Neural crest cell (in vitro differentiated cells): ENCODE results near the gene GPBP1. TPM values are rescaled to one million over a fixed set of nuclear protein-coding genes. Genes with fewer than 3 reads are reported as not detected.
"Not testable (repeated sequence)": the region's sequence is repeated elsewhere in the genome, so short reads cannot be mapped to it uniquely, and the experiment has no call there.

Experiments
- DNase-seq: peaks from one replicate; pipeline ENCODE4 v3.0.0; 2021; ENCODE audit warnings: low read depth, mixed read lengths, low spot score
- H3K27ac Mint-ChIP-seq: one replicate; pipeline ENCODE4 v1.8.0; 2021; ENCODE audit warnings: mild to moderate bottlenecking, mixed read lengths; ENCODE audit not compliant: unreplicated experiment
- H3K27me3 Mint-ChIP-seq: 2 replicates; pipeline ENCODE4 v1.8.0; 2021; ENCODE audit warnings: low read depth, mild to moderate bottlenecking, mixed read lengths
- H3K36me3 Mint-ChIP-seq: 2 replicates; pipeline ENCODE4 v1.8.0; 2021; ENCODE audit warnings: low read depth, mild to moderate bottlenecking, mixed read lengths
- H3K4me1 Mint-ChIP-seq: 2 replicates; pipeline ENCODE4 v1.8.0; 2021; ENCODE audit warnings: mixed read lengths
- H3K4me3 Mint-ChIP-seq: one replicate; pipeline ENCODE4 v1.8.0; 2021; ENCODE audit warnings: mild to moderate bottlenecking, mixed read lengths
- H3K9me3 Mint-ChIP-seq: 2 replicates; pipeline ENCODE4 v1.8.0; 2021; ENCODE audit warnings: mixed read lengths
- total RNA-seq: library from RNA; stranded (reverse); gene quantifications from 2 replicates; pipeline ENCODE4 v1.2.1, GENCODE V29; 2021
- TF ChIP-seq, protein P1 (sequence below): fragments of 200-600 bp; sonication (generic); conservative IDR thresholded peaks from 2 replicates; pipeline ENCODE4 v1.5.0; 2021; ENCODE audit warnings: antibody characterized with exemption, mild to moderate bottlenecking

The GPBP1 gene
- total RNA-seq, 1 donor from 2014 or later, result 99.6 TPM

GRCh38 chr5:57302164-57302563 lies 128.3 kb downstream of the GPBP1 start:
- TF ChIP-seq, protein P1, sequence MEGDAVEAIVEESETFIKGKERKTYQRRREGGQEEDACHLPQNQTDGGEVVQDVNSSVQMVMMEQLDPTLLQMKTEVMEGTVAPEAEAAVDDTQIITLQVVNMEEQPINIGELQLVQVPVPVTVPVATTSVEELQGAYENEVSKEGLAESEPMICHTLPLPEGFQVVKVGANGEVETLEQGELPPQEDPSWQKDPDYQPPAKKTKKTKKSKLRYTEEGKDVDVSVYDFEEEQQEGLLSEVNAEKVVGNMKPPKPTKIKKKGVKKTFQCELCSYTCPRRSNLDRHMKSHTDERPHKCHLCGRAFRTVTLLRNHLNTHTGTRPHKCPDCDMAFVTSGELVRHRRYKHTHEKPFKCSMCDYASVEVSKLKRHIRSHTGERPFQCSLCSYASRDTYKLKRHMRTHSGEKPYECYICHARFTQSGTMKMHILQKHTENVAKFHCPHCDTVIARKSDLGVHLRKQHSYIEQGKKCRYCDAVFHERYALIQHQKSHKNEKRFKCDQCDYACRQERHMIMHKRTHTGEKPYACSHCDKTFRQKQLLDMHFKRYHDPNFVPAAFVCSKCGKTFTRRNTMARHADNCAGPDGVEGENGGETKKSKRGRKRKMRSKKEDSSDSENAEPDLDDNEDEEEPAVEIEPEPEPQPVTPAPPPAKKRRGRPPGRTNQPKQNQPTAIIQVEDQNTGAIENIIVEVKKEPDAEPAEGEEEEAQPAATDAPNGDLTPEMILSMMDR, result no peak
- peaks cover 8% of the 10 kb centered on the region for H3K9me3 Mint-ChIP-seq
- H3K27me3 Mint-ChIP-seq, result no peaks in the 10 kb centered on the region
- peaks cover 5% of the 10 kb centered on the region for H3K36me3 Mint-ChIP-seq
- H3K27ac Mint-ChIP-seq, result no peak overlapping the region
- H3K4me1 Mint-ChIP-seq, result peaks cover 26% of the 10 kb centered on the region
- H3K4me3 Mint-ChIP-seq, result no peak overlapping the region
- DNase-seq, result no peak

- peaks cover 26% of the 10 kb centered on the region for H3K4me1 Mint-ChIP-seq
- peaks cover 5% of the 10 kb centered on the region for H3K36me3 Mint-ChIP-seq
- TF ChIP-seq, protein P1, result no peak
- peaks cover 8% of the 10 kb centered on the region for H3K9me3 Mint-ChIP-seq
- H3K27me3 Mint-ChIP-seq, result no peaks in the 10 kb centered on the region
- DNase-seq, result no peak
- no peak overlapping the region for H3K27ac Mint-ChIP-seq
- no peak overlapping the region for H3K4me3 Mint-ChIP-seq
Measured at GRCh38 chr5:57302643-57303042, 128.8 kb downstream of the GPBP1 start.

DNA sequence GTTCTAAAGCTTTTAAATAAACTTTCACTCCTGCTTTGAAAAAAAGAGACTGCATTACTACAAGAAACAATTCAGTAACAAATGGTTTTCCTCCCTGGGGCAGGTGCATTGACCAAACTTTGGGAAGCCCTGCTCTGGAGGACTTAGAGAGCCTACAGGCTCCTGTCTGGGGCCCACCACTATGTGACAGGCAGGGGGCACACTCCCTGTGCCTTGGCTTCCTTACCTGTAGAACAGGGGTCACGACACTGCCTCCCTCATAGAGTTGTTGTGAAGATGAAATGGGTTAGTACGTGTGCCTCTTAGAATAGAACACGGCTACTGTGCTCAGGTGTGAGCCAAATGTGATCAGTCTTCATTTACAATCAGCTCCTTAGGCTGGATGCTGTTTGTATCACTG lies 130.1 kb downstream of the GPBP1 start:
- TF ChIP-seq, protein P1, result peak; percentile 23
- DNase-seq, result no peak
- peaks cover 13% of the 10 kb centered on the region for H3K36me3 Mint-ChIP-seq
- H3K4me3 Mint-ChIP-seq, result no peak overlapping the region
- H3K9me3 Mint-ChIP-seq, result peaks cover 14% of the 10 kb centered on the region
- H3K4me1 Mint-ChIP-seq, result peaks cover 22% of the 10 kb centered on the region
- H3K27me3 Mint-ChIP-seq, result no peaks in the 10 kb centered on the region
- H3K27ac Mint-ChIP-seq, result no peak overlapping the region

DNA sequence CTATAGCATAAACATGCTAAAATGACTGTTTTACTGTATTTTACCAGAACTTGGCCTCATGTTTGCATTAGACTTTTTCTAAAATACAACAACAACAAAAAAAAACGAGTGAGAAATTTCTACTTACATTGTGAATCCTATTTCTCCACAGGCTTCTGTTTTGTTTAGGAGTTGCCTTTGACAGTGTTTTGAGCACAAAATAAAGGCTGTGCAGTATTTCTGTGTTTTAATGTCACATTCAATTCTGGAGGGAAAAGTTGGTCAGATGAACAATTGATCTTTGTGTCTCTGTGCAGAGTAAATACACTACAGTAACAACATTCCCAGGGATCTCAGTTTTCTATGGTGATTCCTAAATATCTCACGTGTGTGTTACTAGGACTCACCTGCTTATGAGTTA lies 131.1 kb downstream of the GPBP1 start:
- no peak overlapping the region for H3K27ac Mint-ChIP-seq
- peaks cover 15% of the 10 kb centered on the region for H3K36me3 Mint-ChIP-seq
- no peak overlapping the region for H3K4me3 Mint-ChIP-seq
- DNase-seq, result no peak
- TF ChIP-seq, protein P1, result no peak
- H3K9me3 Mint-ChIP-seq, result peaks cover 16% of the 10 kb centered on the region
- H3K27me3 Mint-ChIP-seq, result no peaks in the 10 kb centered on the region
- H3K4me1 Mint-ChIP-seq, result peaks cover 15% of the 10 kb centered on the region

- peaks cover 17% of the 10 kb centered on the region for H3K9me3 Mint-ChIP-seq
- no peak overlapping the region for H3K27ac Mint-ChIP-seq
- H3K4me1 Mint-ChIP-seq, result peaks cover 15% of the 10 kb centered on the region
- H3K27me3 Mint-ChIP-seq, result no peaks in the 10 kb centered on the region
- DNase-seq, result no peak
- H3K36me3 Mint-ChIP-seq, result peaks cover 16% of the 10 kb centered on the region
- H3K4me3 Mint-ChIP-seq, result no peak overlapping the region
- TF ChIP-seq, protein P1, result no peak
Measured at GRCh38 chr5:57306359-57306758, 132.5 kb downstream of the GPBP1 start.

DNA sequence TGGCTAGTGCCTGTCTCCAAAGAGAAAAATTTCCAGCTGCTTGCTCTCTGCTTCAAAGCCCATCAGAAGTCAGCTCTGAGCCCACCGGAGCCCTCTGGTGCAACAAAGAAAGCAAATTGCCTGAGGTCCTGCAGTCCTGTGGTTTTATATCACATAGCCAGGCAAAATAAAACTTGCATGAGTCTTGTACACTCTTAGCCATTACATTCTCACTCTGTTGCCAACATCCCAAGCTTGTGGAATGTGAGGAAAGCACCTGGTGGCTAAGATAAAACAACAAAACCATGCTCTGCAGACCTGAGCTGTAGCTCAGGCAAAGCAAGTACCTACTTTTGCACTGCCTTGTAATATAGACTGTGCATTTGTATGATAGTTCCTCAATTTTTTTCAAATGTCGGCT lies 133.7 kb downstream of the GPBP1 start:
- no peak overlapping the region for H3K27ac Mint-ChIP-seq
- TF ChIP-seq, protein P1, result no peak
- no peaks in the 10 kb centered on the region for H3K27me3 Mint-ChIP-seq
- peaks cover 16% of the 10 kb centered on the region for H3K36me3 Mint-ChIP-seq
- H3K4me1 Mint-ChIP-seq, result peaks cover 15% of the 10 kb centered on the region
- H3K9me3 Mint-ChIP-seq, result peaks cover 17% of the 10 kb centered on the region
- H3K4me3 Mint-ChIP-seq, result no peak overlapping the region
- DNase-seq, result no peak

DNA sequence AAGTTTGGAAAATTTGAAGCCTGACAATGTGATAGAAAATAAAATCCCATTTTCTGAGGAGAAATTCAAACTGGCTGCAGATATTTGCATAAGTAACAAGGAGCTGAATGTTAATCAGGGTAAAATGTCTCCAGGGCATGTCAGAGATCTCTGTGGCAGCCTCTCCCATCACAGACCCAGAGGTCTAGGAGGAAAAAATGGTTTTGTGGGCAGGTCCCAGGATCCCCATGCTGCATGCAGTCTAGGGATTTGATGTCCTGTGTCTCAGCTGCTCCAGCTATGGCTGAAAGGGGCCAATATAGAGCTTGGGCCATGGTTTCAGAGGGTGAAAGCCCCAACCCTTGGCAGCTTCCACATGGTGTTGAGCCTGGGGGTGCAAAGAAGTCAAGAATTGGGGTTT lies 135.2 kb downstream of the GPBP1 start:
- peaks cover 13% of the 10 kb centered on the region for H3K4me1 Mint-ChIP-seq
- not testable (repeated sequence) for DNase-seq, H3K27me3 Mint-ChIP-seq, H3K4me3 Mint-ChIP-seq, H3K27ac Mint-ChIP-seq
- peaks cover 16% of the 10 kb centered on the region for H3K36me3 Mint-ChIP-seq
- H3K9me3 Mint-ChIP-seq, result peaks cover 17% of the 10 kb centered on the region
